ENCODE results near the gene FAM20B. TPM values are rescaled to one million over a fixed set of nuclear protein-coding genes. Genes with fewer than 3 reads are reported as not detected.

FAM20B gene
- total and polyA plus RNA-seq, 4 donors: 3.1 to 39.8 (median 13.6) TPM

DNA sequence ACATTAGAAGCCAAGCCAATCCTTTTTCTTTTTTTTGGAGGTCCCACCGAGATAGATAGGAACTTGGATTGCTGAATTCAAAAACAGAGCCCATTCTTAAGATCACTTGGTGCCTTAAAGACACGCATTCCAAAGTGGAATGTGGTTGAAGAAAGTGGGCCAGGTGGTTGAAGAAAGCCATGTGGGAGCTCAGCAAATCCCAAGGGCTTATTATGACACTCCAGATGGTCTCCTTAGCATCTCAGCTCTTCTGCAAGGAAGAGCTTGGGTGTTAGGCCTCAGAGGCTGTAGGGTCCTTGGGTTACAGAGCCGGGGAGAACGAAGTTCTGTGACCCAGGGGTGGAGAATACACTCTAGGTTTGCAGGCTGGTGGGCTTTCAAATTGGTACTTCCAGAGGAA, 69.7 kb downstream of the FAM20B start:
- H3K9ac ChIP-seq (ENCODE audit: low read depth in 1 of 2, low read length in 2 of 2): no peak overlapping the region
- H3K4me1 ChIP-seq (ENCODE audit: control insufficient read depth in 4 of 4, insufficient read depth in 4 of 4, low read length in 3 of 4): peaks cover 18 to 58% (median 55%) of the 10 kb centered on the region in 4 donors
- H3K36me3 ChIP-seq (ENCODE audit: control insufficient read depth in 4 of 4, insufficient read depth in 3 of 4, low read depth in 1 of 4, low read length in 3 of 4): peaks cover 5 to 29% (median 24%) of the 10 kb centered on the region in 4 donors
- WGBS: 87% methylated on average over 4 of the region's 4 CpGs
- TF ChIP-seq, protein P1, sequence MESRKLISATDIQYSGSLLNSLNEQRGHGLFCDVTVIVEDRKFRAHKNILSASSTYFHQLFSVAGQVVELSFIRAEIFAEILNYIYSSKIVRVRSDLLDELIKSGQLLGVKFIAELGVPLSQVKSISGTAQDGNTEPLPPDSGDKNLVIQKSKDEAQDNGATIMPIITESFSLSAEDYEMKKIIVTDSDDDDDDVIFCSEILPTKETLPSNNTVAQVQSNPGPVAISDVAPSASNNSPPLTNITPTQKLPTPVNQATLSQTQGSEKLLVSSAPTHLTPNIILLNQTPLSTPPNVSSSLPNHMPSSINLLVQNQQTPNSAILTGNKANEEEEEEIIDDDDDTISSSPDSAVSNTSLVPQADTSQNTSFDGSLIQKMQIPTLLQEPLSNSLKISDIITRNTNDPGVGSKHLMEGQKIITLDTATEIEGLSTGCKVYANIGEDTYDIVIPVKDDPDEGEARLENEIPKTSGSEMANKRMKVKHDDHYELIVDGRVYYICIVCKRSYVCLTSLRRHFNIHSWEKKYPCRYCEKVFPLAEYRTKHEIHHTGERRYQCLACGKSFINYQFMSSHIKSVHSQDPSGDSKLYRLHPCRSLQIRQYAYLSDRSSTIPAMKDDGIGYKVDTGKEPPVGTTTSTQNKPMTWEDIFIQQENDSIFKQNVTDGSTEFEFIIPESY (IDR thresholded peaks at IDR 0.05): no peak
- peak overlapping the region; percentile 7 to 48 for H3K27ac ChIP-seq (ENCODE audit: low read depth in 1 of 2, low read length in 2 of 2)
- H3K27me3 ChIP-seq (ENCODE audit: control insufficient read depth in 4 of 4, insufficient read depth in 4 of 4, low read length in 3 of 4): no peaks in the 10 kb centered on the region
- H3K4me3 ChIP-seq (ENCODE audit: low read depth in 1 of 3, low read length in 3 of 3): no peak overlapping the region
- no peak for DNase-seq (ENCODE audit: low spot score)
- no peaks in the 10 kb centered on the region for H3K9me3 ChIP-seq (ENCODE audit: control insufficient read depth in 4 of 4, low read length in 3 of 4)

DNA sequence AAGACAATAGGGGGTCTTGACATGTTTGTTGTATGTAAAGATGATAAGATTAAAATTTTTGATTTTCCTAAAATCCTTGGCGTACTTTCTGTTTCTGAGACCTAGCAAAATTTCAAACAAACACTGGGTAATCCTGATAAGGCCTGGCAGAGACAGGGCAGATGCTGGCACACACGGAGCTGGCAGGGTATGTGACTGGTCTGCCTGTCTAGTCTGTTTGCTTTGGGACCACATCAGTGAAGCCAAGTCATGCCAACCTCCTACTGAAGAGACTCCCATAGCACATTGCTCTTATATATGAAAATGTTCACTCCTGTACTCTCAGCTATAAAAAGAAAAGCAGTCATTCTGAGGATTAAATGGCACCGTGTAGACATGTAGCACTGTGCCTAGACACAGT, 70.2 kb downstream of the FAM20B start:
- Histone ChIP-seq H3K36me3 (ENCODE audit: control insufficient read depth in 4 of 4, insufficient read depth in 3 of 4, low read depth in 1 of 4, low read length in 3 of 4) (peaks cover 5 to 29% (median 24%) of the 10 kb centered on the region in 4 donors), H3K27me3 (ENCODE audit: control insufficient read depth in 4 of 4, insufficient read depth in 4 of 4, low read length in 3 of 4) (no peaks in the 10 kb centered on the region), H3K9me3 (ENCODE audit: control insufficient read depth in 4 of 4, low read length in 3 of 4) (no peaks in the 10 kb centered on the region), H3K4me3 (ENCODE audit: low read depth in 1 of 3, low read length in 3 of 3) (no peak overlapping the region), H3K9ac (ENCODE audit: low read depth in 1 of 2, low read length in 2 of 2) (no peak overlapping the region), H3K4me1 (ENCODE audit: control insufficient read depth in 4 of 4, insufficient read depth in 4 of 4, low read length in 3 of 4) (peaks cover 13 to 53% (median 50%) of the 10 kb centered on the region in 4 donors), H3K27ac (ENCODE audit: low read depth in 1 of 2, low read length in 2 of 2) (peak overlapping the region in 1 of 2 donors; percentile 48)
- peak in 1 of 2 donors; percentile 56 for TF ChIP-seq RXRA (IDR thresholded peaks at IDR 0.05)
- TF ChIP-seq, protein P1 (IDR thresholded peaks at IDR 0.05): no peak
- TF ChIP-seq GABPA (IDR thresholded peaks at IDR 0.05 in 1 of 2, conservative IDR thresholded peaks at IDR 0.05 in 1 of 2): no peak
- peak in 1 of 2 donors; percentile 32 for TF ChIP-seq HNF4A (conservative IDR thresholded peaks at IDR 0.05)
- no peak for TF ChIP-seq RAD21 (IDR thresholded peaks at IDR 0.05)
- TF ChIP-seq EGR1 (IDR thresholded peaks at IDR 0.05; ENCODE audit: low read depth in 2 of 2): no peak
- TF ChIP-seq HNF4G (IDR thresholded peaks at IDR 0.05): no peak
- WGBS: 47% methylated on average over 3 of the region's 3 CpGs
- no peak for DNase-seq (ENCODE audit: low spot score)

DNA sequence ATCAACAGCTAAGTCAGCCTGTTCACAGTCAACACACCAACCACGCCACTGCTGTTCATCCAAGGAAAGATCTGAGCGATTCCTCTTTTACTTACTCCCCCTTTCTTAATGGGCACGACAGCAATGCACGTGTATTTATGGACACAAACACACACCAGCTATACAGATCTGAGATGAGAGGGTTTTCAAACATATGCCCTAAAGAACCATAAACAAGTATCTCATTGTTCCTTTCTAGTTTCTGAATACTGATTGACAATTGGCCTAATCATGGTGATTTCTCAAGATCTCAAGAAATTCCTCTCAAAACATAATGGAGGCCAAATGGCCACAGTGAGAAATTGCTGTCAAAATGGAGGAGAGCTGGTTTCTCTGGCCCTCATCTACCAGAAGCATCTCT, 74.2 kb downstream of the FAM20B start:
- Histone ChIP-seq H3K9ac (ENCODE audit: low read depth in 1 of 2, low read length in 2 of 2) (no peak overlapping the region), H3K4me1 (ENCODE audit: control insufficient read depth in 4 of 4, insufficient read depth in 4 of 4, low read length in 3 of 4) (peaks cover 3 to 32% (median 23%) of the 10 kb centered on the region in 4 donors), H3K4me3 (ENCODE audit: low read depth in 1 of 3, low read length in 3 of 3) (no peak overlapping the region), H3K27me3 (ENCODE audit: control insufficient read depth in 4 of 4, insufficient read depth in 4 of 4, low read length in 3 of 4) (no peaks in the 10 kb centered on the region), H3K36me3 (ENCODE audit: control insufficient read depth in 4 of 4, insufficient read depth in 3 of 4, low read depth in 1 of 4, low read length in 3 of 4) (peaks cover 0 to 11% (median 5%) of the 10 kb centered on the region in 4 donors), H3K9me3 (ENCODE audit: control insufficient read depth in 4 of 4, low read length in 3 of 4) (no peaks in the 10 kb centered on the region), H3K27ac (ENCODE audit: low read depth in 1 of 2, low read length in 2 of 2) (no peak overlapping the region)
- DNase-seq (ENCODE audit: low spot score): no peak
- WGBS: 97% methylated on average over 4 of the region's 4 CpGs
- TF ChIP-seq, protein P2, sequence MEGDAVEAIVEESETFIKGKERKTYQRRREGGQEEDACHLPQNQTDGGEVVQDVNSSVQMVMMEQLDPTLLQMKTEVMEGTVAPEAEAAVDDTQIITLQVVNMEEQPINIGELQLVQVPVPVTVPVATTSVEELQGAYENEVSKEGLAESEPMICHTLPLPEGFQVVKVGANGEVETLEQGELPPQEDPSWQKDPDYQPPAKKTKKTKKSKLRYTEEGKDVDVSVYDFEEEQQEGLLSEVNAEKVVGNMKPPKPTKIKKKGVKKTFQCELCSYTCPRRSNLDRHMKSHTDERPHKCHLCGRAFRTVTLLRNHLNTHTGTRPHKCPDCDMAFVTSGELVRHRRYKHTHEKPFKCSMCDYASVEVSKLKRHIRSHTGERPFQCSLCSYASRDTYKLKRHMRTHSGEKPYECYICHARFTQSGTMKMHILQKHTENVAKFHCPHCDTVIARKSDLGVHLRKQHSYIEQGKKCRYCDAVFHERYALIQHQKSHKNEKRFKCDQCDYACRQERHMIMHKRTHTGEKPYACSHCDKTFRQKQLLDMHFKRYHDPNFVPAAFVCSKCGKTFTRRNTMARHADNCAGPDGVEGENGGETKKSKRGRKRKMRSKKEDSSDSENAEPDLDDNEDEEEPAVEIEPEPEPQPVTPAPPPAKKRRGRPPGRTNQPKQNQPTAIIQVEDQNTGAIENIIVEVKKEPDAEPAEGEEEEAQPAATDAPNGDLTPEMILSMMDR (IDR thresholded peaks at IDR 0.05; ENCODE audit: low read depth, low read length, missing input control): no peak

All from liver (tissue), 9 donors.